GM12878 (cell line): Measurements from ENCODE around the gene PRKCQ. TPM values are rescaled to one million over a fixed set of nuclear protein-coding genes. Genes with fewer than 3 reads are reported as not detected.
A peak's percentile ranks its signal among the peaks of the same experiment; 100 is the strongest.

Experiments
- ATAC-seq: fragments of 200-7000 bp; cut with Tn5 transposase; 3 replicates; pipeline ENCODE4 v1.9.1; 2020; ENCODE audit warnings: mild to moderate bottlenecking, moderate library complexity
- BruUV-seq: library from RNA; stranded (reverse); fragments of 400-500 nt; replicated peaks from 2 replicates; lab custom pipeline; 2021; lab: Mats Ljungman, UMichigan
- CTCF ChIA-PET: fragments of 300-600 bp; sonication (Branson Sonifier 250); formaldehyde crosslinking; extraction: SDS; loops from one replicate; lab custom pipeline; 2021; ENCODE audit warnings: inconsistent platforms; lab: Yijun Ruan, JAX
- POLR2A ChIA-PET: fragments of 350-600 bp; formaldehyde crosslinking; extraction: SDS; loops from one replicate; lab custom pipeline; 2021; ENCODE audit warnings: inconsistent platforms; lab: Charles Lee
- RAD21 ChIA-PET: fragments of 300-600 bp; sonication (Branson Sonifier 250); formaldehyde crosslinking; loops from one replicate; lab custom pipeline; 2023; ENCODE audit warnings: antibody characterized with exemption; ENCODE audit not compliant: unreplicated experiment; lab: Charles Lee
- SMC1A ChIA-PET: fragments of 300-600 bp; sonication (Branson Sonifier 250); formaldehyde crosslinking; loops from one replicate; lab custom pipeline; 2023; ENCODE audit not compliant: unreplicated experiment, uncharacterized antibody; lab: Charles Lee
- DNase-seq: peaks from one replicate; pipeline ENCODE4 v3.0.0-alpha.2; 2011; ENCODE audit warnings: low read depth, low spot score
- FAIRE-seq: peaks from 3 replicates; lab custom pipeline; 2011; peaks lifted over from hg19 to GRCh38; lab: Jason Lieb, UNC
- H2AFZ ChIP-seq: 2 replicates; pipeline ENCODE4 v1.6.0; 2011; ENCODE audit warnings: low read depth, low read length, control low read depth; ENCODE audit not compliant: control insufficient read depth
- H3K27ac ChIP-seq: 2 replicates; pipeline ENCODE4 v1.5.1; 2011; ENCODE audit warnings: control low read depth; ENCODE audit not compliant: control insufficient read depth, insufficient read depth
- H3K27me3 ChIP-seq, 2 experiments: replicated peaks in 1 of 2; 2 replicates each; pipeline versions ENCODE4 v1.6.0 to v1.6.1; 2011; ENCODE audit warnings: low read length in 1 of 2; ENCODE audit not compliant: control insufficient read depth in 2 of 2, insufficient read depth in 2 of 2
- H3K36me3 ChIP-seq, 2 experiments: 2 replicates each; pipeline ENCODE4 v1.5.1; 2011; ENCODE audit warnings: low read length in 1 of 2; ENCODE audit not compliant: control insufficient read depth in 2 of 2, insufficient read depth in 2 of 2
- H3K4me1 ChIP-seq: 2 replicates; pipeline ENCODE4 v1.6.1; 2011; ENCODE audit warnings: mild to moderate bottlenecking, low read length, moderate library complexity, mixed read lengths; ENCODE audit not compliant: control insufficient read depth, insufficient read depth
- H3K4me2 ChIP-seq: 2 replicates; pipeline ENCODE4 v1.6.0; 2011; ENCODE audit warnings: control low read depth; ENCODE audit not compliant: control insufficient read depth, insufficient read depth
- H3K4me3 ChIP-seq: fragments of 200-600 bp; sonication (generic); 2 replicates; pipeline ENCODE4 v1.5.1; 2016
- H3K79me2 ChIP-seq: 2 replicates; pipeline ENCODE4 v1.6.0; 2011; ENCODE audit warnings: low read length; ENCODE audit not compliant: control insufficient read depth, insufficient read depth
- H3K9ac ChIP-seq: 2 replicates; pipeline ENCODE4 v1.8.0; 2011; ENCODE audit warnings: low read length, control low read depth, mixed read lengths; ENCODE audit not compliant: control insufficient read depth, insufficient read depth
- H3K9me3 ChIP-seq: replicated peaks from 3 replicates; pipeline ENCODE4 v1.5.1; 2011; ENCODE audit warnings: mild to moderate bottlenecking, low read length; ENCODE audit not compliant: control insufficient read depth, insufficient read depth
- H4K20me1 ChIP-seq: 2 replicates; pipeline ENCODE4 v1.6.0; 2011; ENCODE audit not compliant: control insufficient read depth, insufficient read depth
- EED ChIP-seq: sonication (generic); IDR thresholded peaks from 2 replicates; pipeline ENCODE4 v1.6.1; 2016; ENCODE audit warnings: antibody characterized with exemption, low read depth
- ESRRA ChIP-seq: IDR thresholded peaks from 2 replicates; pipeline ENCODE4 v1.6.1; 2012; ENCODE audit warnings: mild to moderate bottlenecking, low read length, improper control_type of control experiment
- JUNB ChIP-seq: IDR thresholded peaks from 2 replicates; pipeline ENCODE4 v1.6.1; 2016; ENCODE audit warnings: antibody characterized with exemption, mild to moderate bottlenecking
- JUND ChIP-seq: IDR thresholded peaks from 2 replicates; pipeline ENCODE4 v1.6.1; 2012; ENCODE audit warnings: low read depth, mild to moderate bottlenecking, low read length, improper control_type of control experiment, moderate library complexity
- NBN ChIP-seq: fragments of 450-650 bp; IDR thresholded peaks from 2 replicates; pipeline ENCODE4 v1.6.1; 2016
- NFIC ChIP-seq: IDR thresholded peaks from 2 replicates; pipeline ENCODE4 v1.6.1; 2012; ENCODE audit warnings: low read depth, mild to moderate bottlenecking, inconsistent platforms, low read length, moderate library complexity
- NR2F1 ChIP-seq: fragments of 450-650 bp; conservative IDR thresholded peaks from 2 replicates; pipeline ENCODE4 v1.6.1; 2017; ENCODE audit warnings: mild to moderate bottlenecking
- RCOR1 ChIP-seq: conservative IDR thresholded peaks from 2 replicates; pipeline ENCODE4 v1.6.1; 2012; ENCODE audit warnings: low read depth, low read length, improper control_type of control experiment
- TCF12 ChIP-seq: IDR thresholded peaks from 2 replicates; pipeline ENCODE4 v1.6.1; 2011; ENCODE audit warnings: low read depth, mild to moderate bottlenecking, low read length
- ZNF274 ChIP-seq: IDR thresholded peaks from one replicate; pipeline ENCODE4 v1.8.0; 2011; ENCODE audit not compliant: insufficient read length, insufficient read depth
- WGBS: methylation state at CpG from one replicate; pipeline ENCODE4 v1.1.6; 2016; ENCODE audit warnings: low lambda C conversion rate; ENCODE audit not compliant: insufficient replicate concordance, insufficient coverage; ENCODE audit errors: missing lambda C conversion rate; 5-methylcytosine and 5-hydroxymethylcytosine counted together
- in situ Hi-C: fragments of 300-500 bp; cut with MboI; formaldehyde crosslinking; loops from 9 replicates; pipeline ENCODE4 v1.14.3; 2018; ENCODE audit warnings: mixed read lengths
- intact Hi-C: fragments of 100-400 bp; cut with micrococcal nuclease; formaldehyde crosslinking; loops from one replicate; pipeline ENCODE4 v1.14.2; 2022; ENCODE audit not compliant: unreplicated experiment
- polyA plus RNA-seq, 11 experiments: library from polyadenylated mRNA; depleted of rRNA in 4 of 11; unstranded in 6 of 11; stranded (reverse) in 5 of 11; fragments of >200 nt; fragmentation: Nextera tagmentation in 4 of 11; fragmentation: Illumina TruSeq in 1 of 11; extraction: Ambion mirVana in 4 of 11; extraction: Trizol in 1 of 11; gene quantifications; 1 replicate in 1 of 11; 2 replicates in 10 of 11; pipeline versions ENCODE4 v1.2.1 to v1.2.3, GENCODE V29; 2011 to 2016; ENCODE audit warnings: inconsistent platforms in 2 of 11, missing spikeins in 2 of 11, low read depth in 1 of 11
- total RNA-seq, 4 experiments: library from RNA; depleted of rRNA in 3 of 4; stranded (reverse); fragments of >200 nt in 3 of 4; fragmentation: Illumina TruSeq in 1 of 4; extraction: Trizol in 1 of 4; gene quantifications; 2 replicates each; pipeline versions ENCODE4 v1.2.1 to v1.2.3, GENCODE V29; 2013 to 2021
- TF ChIP-seq, protein P1 (sequence below): fragments of 450-650 bp; formaldehyde crosslinking; IDR thresholded peaks from 2 replicates; pipeline ENCODE4 v1.5.0; 2022; ENCODE audit warnings: mild to moderate bottlenecking, missing genetic modification characterization
- TF ChIP-seq, protein P2 (sequence below): fragments of 450-650 bp; IDR thresholded peaks from 2 replicates; pipeline ENCODE4 v1.6.1; 2016; ENCODE audit warnings: mild to moderate bottlenecking

The PRKCQ gene
- total and polyA plus RNA-seq, 10 of the 15 experiments (the other 5 are each of a cell fraction or from before 2014, with no cell fraction given) = 0.26 to 8.9 (median 0.98) TPM

- TF ChIP-seq, protein P1, sequence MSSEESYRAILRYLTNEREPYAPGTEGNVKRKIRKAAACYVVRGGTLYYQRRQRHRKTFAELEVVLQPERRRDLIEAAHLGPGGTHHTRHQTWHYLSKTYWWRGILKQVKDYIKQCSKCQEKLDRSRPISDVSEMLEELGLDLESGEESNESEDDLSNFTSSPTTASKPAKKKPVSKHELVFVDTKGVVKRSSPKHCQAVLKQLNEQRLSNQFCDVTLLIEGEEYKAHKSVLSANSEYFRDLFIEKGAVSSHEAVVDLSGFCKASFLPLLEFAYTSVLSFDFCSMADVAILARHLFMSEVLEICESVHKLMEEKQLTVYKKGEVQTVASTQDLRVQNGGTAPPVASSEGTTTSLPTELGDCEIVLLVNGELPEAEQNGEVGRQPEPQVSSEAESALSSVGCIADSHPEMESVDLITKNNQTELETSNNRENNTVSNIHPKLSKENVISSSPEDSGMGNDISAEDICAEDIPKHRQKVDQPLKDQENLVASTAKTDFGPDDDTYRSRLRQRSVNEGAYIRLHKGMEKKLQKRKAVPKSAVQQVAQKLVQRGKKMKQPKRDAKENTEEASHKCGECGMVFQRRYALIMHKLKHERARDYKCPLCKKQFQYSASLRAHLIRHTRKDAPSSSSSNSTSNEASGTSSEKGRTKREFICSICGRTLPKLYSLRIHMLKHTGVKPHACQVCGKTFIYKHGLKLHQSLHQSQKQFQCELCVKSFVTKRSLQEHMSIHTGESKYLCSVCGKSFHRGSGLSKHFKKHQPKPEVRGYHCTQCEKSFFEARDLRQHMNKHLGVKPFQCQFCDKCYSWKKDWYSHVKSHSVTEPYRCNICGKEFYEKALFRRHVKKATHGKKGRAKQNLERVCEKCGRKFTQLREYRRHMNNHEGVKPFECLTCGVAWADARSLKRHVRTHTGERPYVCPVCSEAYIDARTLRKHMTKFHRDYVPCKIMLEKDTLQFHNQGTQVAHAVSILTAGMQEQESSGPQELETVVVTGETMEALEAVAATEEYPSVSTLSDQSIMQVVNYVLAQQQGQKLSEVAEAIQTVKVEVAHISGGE = no peak
- TF ChIP-seq RCOR1 (no peak), NFIC (no peak), JUND (no peak)
Observed at GRCh38 chr10:6498771-6499170, 81.3 kb downstream of the PRKCQ start (continued).

DNA sequence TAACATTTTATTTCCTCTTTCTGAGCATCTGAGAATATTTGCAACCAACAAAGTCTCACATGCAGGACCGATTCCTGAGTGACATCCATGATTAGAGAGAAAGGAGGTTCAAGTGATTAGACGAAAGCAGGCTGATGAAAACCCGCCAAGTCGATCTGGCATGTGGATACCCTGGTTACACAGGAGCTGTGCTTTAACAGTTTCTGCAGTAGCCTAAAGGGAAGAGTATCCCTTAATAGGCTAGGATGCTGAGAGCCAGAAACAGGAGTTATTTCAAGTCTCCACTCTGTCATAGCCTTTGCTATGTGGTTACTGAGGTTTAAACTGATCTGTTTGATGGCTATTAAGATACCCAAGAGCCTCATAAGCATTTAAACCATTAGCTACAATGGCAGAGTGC, 82.5 kb downstream of the PRKCQ start:
- RAD21 ChIA-PET = no interaction called here
- FAIRE-seq (no peak), DNase-seq (no peak), ATAC-seq (no peak; the same call in 2 of the 3 replicates)
- Histone ChIP-seq H3K4me3 (no peak overlapping the region), H3K27ac (no peak overlapping the region), H2AFZ (no peak overlapping the region), H3K4me1 (no peaks in the 10 kb centered on the region), H3K9ac (no peak overlapping the region), H3K9me3 (no peaks in the 10 kb centered on the region; the same call in 2 of the 3 replicates), H4K20me1 (no peaks in the 10 kb centered on the region), H3K4me2 (no peak overlapping the region), H3K79me2 (no peaks in the 10 kb centered on the region), H3K36me3 (no peaks in the 10 kb centered on the region), H3K27me3 (peaks cover 0 to 2% of the 10 kb centered on the region in 2 experiments; a peak in 2 of 4 replicates)
- SMC1A ChIA-PET = interaction anchor here (0.7 to 9.8 kb wide), 9 partner anchors 11 to 181 kb away, joined by 3 to 92 read pairs (median 4); no protein-coding TSS in a partner anchor
- intact Hi-C loops (no loop called here), in situ Hi-C loops (no loop called here)
- BruUV-seq = no TSS peak
- POLR2A ChIA-PET = interaction anchor here (0.9 kb wide), 1 partner anchor 9 kb away, joined by 4 read pairs; no protein-coding TSS in a partner anchor
- CTCF ChIA-PET = interaction anchor here (0.6 to 1.3 kb wide), 2 partner anchors 46 to 84 kb away, joined by 3 read pairs; no protein-coding TSS in a partner anchor
- WGBS = 53% methylated on average over 4 of the region's 4 CpGs
- TF ChIP-seq JUNB (no peak), EED (no peak), NBN (no peak), ZNF274 (no peak), TCF12 (no peak), ESRRA (no peak), NR2F1 (no peak)
- TF ChIP-seq, protein P2, sequence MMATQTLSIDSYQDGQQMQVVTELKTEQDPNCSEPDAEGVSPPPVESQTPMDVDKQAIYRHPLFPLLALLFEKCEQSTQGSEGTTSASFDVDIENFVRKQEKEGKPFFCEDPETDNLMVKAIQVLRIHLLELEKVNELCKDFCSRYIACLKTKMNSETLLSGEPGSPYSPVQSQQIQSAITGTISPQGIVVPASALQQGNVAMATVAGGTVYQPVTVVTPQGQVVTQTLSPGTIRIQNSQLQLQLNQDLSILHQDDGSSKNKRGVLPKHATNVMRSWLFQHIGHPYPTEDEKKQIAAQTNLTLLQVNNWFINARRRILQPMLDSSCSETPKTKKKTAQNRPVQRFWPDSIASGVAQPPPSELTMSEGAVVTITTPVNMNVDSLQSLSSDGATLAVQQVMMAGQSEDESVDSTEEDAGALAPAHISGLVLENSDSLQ = peak; percentile 56
